Sigmoid colon (tissue), 4 donors: Measurements from ENCODE around the gene FAM118A.

Source experiments
- CTCF ChIP-seq, 4 experiments: fragments of 450-650 bp in 3 of 4; fragments of 200-600 bp in 1 of 4; IDR thresholded peaks; one replicate each; pipeline ENCODE4 v1.5.1; 2016 to 2019; ENCODE audit warnings: antibody characterized with exemption in 4 of 4, mild to moderate bottlenecking in 3 of 4, moderate library complexity in 2 of 4
- EP300 ChIP-seq, 4 donors: sonication (generic); formaldehyde crosslinking; IDR thresholded peaks; one replicate each; pipeline ENCODE4 v1.6.1; 2017; ENCODE audit warnings: antibody characterized with exemption in 4 of 4
- POLR2A ChIP-seq, 2 donors: fragments of 450-650 bp; IDR thresholded peaks; one replicate each; pipeline ENCODE4 v1.6.1; 2016; ENCODE audit warnings: antibody characterized with exemption in 2 of 2, mild to moderate bottlenecking in 2 of 2, moderate library complexity in 2 of 2
- POLR2AphosphoS5 ChIP-seq, 4 donors: sonication (generic); formaldehyde crosslinking; IDR thresholded peaks; one replicate each; pipeline ENCODE4 v1.6.1; 2017; ENCODE audit warnings: antibody characterized with exemption in 4 of 4

DNA sequence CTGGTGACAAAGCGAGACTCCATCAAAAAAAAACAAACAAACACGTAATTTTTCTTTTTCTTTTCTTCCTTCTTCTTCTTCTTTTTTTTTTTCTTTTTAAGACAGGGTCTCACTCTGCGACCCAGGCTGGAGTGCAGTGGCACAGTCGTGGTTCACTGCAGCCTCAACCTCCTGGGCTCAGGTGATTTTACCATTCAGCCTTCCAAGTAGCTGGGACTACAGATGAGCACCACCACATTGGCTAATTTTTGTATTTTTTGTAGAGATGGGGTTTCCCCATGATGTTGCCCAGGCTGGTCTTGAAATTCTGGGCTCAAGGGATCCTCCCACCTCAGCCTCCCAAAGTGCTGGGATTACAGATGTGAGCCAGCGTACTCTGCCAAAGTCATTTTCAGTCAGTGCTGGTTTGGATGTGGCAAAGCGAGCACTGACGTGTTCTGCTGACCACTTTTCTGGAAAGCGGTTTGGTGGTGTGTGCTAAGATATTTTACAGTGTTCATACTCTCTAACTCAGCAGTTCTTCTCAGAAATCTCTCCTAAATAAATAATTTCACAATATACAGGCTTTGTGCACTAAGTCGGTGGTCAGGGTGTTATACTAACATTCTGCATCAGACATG, 10.7 kb downstream of the FAM118A start:
- TF ChIP-seq CTCF (IDR thresholded peaks at IDR 0.05) (no peak), POLR2A (IDR thresholded peaks at IDR 0.05) (no peak), POLR2AphosphoS5 (IDR thresholded peaks at IDR 0.05) (no peak), EP300 (IDR thresholded peaks at IDR 0.05) (no peak)
